ENCODE measurements around the gene MMP19.
"Not testable (repeated sequence)": the region's sequence is repeated elsewhere in the genome, so short reads cannot be mapped to it uniquely, and the experiment has no call there.

Gene MMP19

GRCh38 chr12:55875704-55876467, 33.1 kb upstream of the MMP19 start:
- no peak overlapping the region for H3K4me2 ChIP-seq
- no peaks in the 10 kb centered on the region for H3K27me3 ChIP-seq (ENCODE audit: insufficient read depth, low read depth)
- H3K4me1 ChIP-seq (ENCODE audit: low read depth, poor library complexity, severe bottlenecking), result peaks cover 22% of the 10 kb centered on the region
- no peaks in the 10 kb centered on the region for H4K20me1 ChIP-seq (ENCODE audit: insufficient read depth)
- no peaks in the 10 kb centered on the region for H3K36me3 ChIP-seq (ENCODE audit: insufficient read depth)
- no peak overlapping the region for H2AFZ ChIP-seq (ENCODE audit: low read depth)
- H3K27ac ChIP-seq, result no peak overlapping the region
- no peaks in the 10 kb centered on the region for H3K79me2 ChIP-seq (ENCODE audit: insufficient read depth, low read depth)
- H3K9ac ChIP-seq, result no peak overlapping the region
- H3K4me3 ChIP-seq (IDR thresholded peaks at IDR 0.05; ENCODE audit: insufficient read depth, low read depth, low read length), result no peak overlapping the region
- no peak for TF ChIP-seq CTCF (conservative IDR thresholded peaks at IDR 0.05; ENCODE audit: low read depth, low read length)

DNA sequence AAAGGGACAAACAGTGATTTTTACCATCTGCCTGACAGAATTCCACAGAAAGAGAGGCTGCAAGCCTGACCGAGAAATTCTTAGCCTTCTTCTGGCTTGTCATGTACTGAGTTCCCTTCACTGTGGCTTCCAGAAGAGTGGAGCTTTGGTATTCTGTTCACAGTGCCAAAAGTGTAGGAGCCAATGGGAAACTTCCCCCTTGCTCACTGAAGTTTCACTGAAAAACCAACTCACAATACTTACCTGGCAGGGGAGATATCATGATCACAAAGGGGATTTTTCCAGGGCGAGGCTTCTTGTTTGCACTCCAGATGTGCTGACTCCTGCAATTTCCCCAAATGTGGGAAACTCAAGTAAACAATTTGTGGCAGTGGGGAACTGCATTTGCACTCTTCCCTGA, 31.7 kb upstream of the MMP19 start:
- Histone ChIP-seq H3K36me3 (ENCODE audit: insufficient read depth) (no peaks in the 10 kb centered on the region), H3K4me3 (IDR thresholded peaks at IDR 0.05; ENCODE audit: insufficient read depth, low read depth, low read length) (no peak overlapping the region), H3K79me2 (ENCODE audit: insufficient read depth, low read depth) (no peaks in the 10 kb centered on the region), H3K27ac (no peak overlapping the region), H3K4me1 (ENCODE audit: low read depth, poor library complexity, severe bottlenecking) (peaks cover 12% of the 10 kb centered on the region), H3K27me3 (ENCODE audit: insufficient read depth, low read depth) (no peaks in the 10 kb centered on the region), H2AFZ (ENCODE audit: low read depth) (no peak overlapping the region), H4K20me1 (ENCODE audit: insufficient read depth) (no peaks in the 10 kb centered on the region), H3K9ac (no peak overlapping the region), H3K4me2 (no peak overlapping the region; the same call in 1 of the 2 replicates)
- TF ChIP-seq CTCF (conservative IDR thresholded peaks at IDR 0.05; ENCODE audit: low read depth, low read length), result no peak

DNA sequence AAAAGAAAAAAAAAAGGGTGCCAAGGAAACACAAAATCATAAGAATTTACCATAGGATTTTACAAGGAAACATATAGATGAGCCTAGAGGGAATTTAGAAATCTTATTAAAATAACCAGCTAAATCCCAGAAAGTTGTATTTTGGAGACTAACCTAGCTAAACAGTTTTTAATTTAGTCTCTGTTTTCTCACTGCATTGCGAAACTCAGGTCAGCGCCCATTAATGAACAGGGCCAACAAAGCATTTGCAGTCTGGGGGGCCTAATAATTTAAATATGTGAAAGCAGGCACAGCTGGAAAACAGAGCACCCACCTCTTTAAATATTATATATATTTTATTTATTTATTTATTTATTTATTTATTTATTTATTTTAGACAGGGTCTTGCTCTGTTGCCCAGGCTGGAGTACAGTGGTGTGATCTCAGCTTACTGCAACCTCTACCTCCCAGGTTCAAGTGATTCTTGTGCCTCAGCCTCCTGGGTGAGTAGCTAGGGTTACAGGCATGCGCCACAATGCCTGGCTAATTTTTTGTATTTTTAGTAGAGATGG, 23.8 kb upstream of the MMP19 start:
- not testable (repeated sequence) for H3K9ac ChIP-seq; H2AFZ ChIP-seq (ENCODE audit: low read depth); H3K36me3 ChIP-seq (ENCODE audit: insufficient read depth); H3K4me1 ChIP-seq (ENCODE audit: low read depth, poor library complexity, severe bottlenecking); H3K27me3 ChIP-seq (ENCODE audit: insufficient read depth, low read depth); H3K79me2 ChIP-seq (ENCODE audit: insufficient read depth, low read depth); H3K27ac ChIP-seq; H4K20me1 ChIP-seq (ENCODE audit: insufficient read depth); H3K4me2 ChIP-seq; H3K4me3 ChIP-seq (IDR thresholded peaks at IDR 0.05; ENCODE audit: insufficient read depth, low read depth, low read length)

- Histone ChIP-seq H3K79me2 (ENCODE audit: insufficient read depth, low read depth) (no peaks in the 10 kb centered on the region), H3K4me1 (ENCODE audit: low read depth, poor library complexity, severe bottlenecking) (no peaks in the 10 kb centered on the region), H3K4me2 (no peak overlapping the region), H3K4me3 (IDR thresholded peaks at IDR 0.05; ENCODE audit: insufficient read depth, low read depth, low read length) (no peak overlapping the region), H3K27ac (no peak overlapping the region), H3K27me3 (ENCODE audit: insufficient read depth, low read depth) (no peaks in the 10 kb centered on the region), H3K36me3 (ENCODE audit: insufficient read depth) (no peaks in the 10 kb centered on the region), H2AFZ (ENCODE audit: low read depth) (no peak overlapping the region), H4K20me1 (ENCODE audit: insufficient read depth) (no peaks in the 10 kb centered on the region), H3K9ac (no peak overlapping the region)
- no peak for TF ChIP-seq CTCF (conservative IDR thresholded peaks at IDR 0.05; ENCODE audit: low read depth, low read length)
Measured at GRCh38 chr12:55865327-55865726, 22.6 kb upstream of the MMP19 start.

GRCh38 chr12:55862931-55863330, 20.2 kb upstream of the MMP19 start:
- not testable (repeated sequence) for H4K20me1 ChIP-seq (ENCODE audit: insufficient read depth); H3K27ac ChIP-seq; H3K4me1 ChIP-seq (ENCODE audit: low read depth, poor library complexity, severe bottlenecking); H3K4me2 ChIP-seq; H3K4me3 ChIP-seq (IDR thresholded peaks at IDR 0.05; ENCODE audit: insufficient read depth, low read depth, low read length); H3K36me3 ChIP-seq (ENCODE audit: insufficient read depth); H2AFZ ChIP-seq (ENCODE audit: low read depth); H3K79me2 ChIP-seq (ENCODE audit: insufficient read depth, low read depth); H3K27me3 ChIP-seq (ENCODE audit: insufficient read depth, low read depth); H3K9ac ChIP-seq

Measured in KMS-11 (cell line).